Adrenal gland (tissue), 5 donors: ENCODE results near the gene MEGF11.

Experiments
- POLR2A ChIP-seq, 2 donors: fragments of 450-650 bp; IDR thresholded peaks; one replicate each; pipeline ENCODE4 v1.6.1; 2017; ENCODE audit warnings: antibody characterized with exemption in 2 of 2, mild to moderate bottlenecking in 2 of 2, moderate library complexity in 1 of 2
- TF ChIP-seq, protein P1 (sequence below), 6 experiments: fragments of 450-650 bp in 4 of 6; fragments of 200-600 bp in 2 of 6; sonication (generic) in 1 of 6; IDR thresholded peaks; 1 replicate in 5 of 6; 2 replicates in 1 of 6; pipeline versions ENCODE4 v1.5.1 to v1.8.0; 2016 to 2021; ENCODE audit warnings: antibody characterized with exemption in 6 of 6, mild to moderate bottlenecking in 2 of 6, moderate library complexity in 1 of 6
- donor health status: DM: no; HTN: no; CAD: no.

DNA sequence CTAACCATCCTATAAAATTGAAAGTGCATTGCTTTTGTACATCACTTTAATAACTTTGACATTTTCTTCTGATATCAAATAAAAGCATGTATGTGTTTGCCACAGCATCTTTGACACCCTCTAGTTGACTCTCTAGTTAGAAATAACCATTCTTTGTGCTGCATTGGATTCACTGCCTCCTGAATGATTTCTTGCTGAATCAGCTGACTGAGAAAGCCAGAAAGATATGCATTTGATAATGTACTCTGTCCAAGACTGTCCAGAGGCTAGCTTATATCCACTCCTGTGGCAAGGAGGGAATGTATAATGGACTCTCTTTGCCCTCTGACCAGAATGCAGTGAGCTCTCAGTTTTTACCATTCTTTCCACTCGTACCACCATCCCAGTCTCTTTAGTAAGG lies 378.1 kb downstream of the MEGF11 start:
- TF ChIP-seq, protein P1, sequence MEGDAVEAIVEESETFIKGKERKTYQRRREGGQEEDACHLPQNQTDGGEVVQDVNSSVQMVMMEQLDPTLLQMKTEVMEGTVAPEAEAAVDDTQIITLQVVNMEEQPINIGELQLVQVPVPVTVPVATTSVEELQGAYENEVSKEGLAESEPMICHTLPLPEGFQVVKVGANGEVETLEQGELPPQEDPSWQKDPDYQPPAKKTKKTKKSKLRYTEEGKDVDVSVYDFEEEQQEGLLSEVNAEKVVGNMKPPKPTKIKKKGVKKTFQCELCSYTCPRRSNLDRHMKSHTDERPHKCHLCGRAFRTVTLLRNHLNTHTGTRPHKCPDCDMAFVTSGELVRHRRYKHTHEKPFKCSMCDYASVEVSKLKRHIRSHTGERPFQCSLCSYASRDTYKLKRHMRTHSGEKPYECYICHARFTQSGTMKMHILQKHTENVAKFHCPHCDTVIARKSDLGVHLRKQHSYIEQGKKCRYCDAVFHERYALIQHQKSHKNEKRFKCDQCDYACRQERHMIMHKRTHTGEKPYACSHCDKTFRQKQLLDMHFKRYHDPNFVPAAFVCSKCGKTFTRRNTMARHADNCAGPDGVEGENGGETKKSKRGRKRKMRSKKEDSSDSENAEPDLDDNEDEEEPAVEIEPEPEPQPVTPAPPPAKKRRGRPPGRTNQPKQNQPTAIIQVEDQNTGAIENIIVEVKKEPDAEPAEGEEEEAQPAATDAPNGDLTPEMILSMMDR (IDR thresholded peaks at IDR 0.05) = no peak
- no peak for TF ChIP-seq POLR2A (IDR thresholded peaks at IDR 0.05)
